ENCODE data around the gene TMEM51.

DNA sequence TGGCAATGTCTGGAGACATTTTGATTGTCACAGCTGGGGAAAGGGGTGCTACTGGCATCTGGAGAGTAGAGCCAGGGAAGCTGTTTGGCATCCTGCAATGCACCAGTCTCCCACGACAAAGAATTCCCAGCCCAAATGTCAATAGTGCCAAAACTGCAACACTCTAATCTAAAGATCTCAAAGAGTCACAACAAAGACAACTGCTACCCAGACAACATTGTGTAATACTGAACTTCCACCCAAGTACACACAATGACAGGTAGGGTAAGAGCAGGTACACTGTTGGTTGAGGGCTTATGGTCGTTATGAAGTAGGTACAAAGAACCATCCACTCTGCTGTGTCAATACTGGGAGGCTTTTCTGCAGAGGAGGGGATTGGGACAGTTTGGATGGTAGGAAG lies 8.2 kb upstream of the TMEM51 start:
- TF ChIP-seq, protein P1, sequence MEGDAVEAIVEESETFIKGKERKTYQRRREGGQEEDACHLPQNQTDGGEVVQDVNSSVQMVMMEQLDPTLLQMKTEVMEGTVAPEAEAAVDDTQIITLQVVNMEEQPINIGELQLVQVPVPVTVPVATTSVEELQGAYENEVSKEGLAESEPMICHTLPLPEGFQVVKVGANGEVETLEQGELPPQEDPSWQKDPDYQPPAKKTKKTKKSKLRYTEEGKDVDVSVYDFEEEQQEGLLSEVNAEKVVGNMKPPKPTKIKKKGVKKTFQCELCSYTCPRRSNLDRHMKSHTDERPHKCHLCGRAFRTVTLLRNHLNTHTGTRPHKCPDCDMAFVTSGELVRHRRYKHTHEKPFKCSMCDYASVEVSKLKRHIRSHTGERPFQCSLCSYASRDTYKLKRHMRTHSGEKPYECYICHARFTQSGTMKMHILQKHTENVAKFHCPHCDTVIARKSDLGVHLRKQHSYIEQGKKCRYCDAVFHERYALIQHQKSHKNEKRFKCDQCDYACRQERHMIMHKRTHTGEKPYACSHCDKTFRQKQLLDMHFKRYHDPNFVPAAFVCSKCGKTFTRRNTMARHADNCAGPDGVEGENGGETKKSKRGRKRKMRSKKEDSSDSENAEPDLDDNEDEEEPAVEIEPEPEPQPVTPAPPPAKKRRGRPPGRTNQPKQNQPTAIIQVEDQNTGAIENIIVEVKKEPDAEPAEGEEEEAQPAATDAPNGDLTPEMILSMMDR (IDR thresholded peaks at IDR 0.05 in 8 of 11, conservative IDR thresholded peaks at IDR 0.05 in 3 of 11): no peak
- TF ChIP-seq POLR2A (IDR thresholded peaks at IDR 0.05): no peak
- no peak for TF ChIP-seq POLR2AphosphoS5 (IDR thresholded peaks at IDR 0.05)

Data from spleen (tissue), 7 donors.